ENCODE data around the gene DNAJC10. TPM values are rescaled to one million over a fixed set of nuclear protein-coding genes. Genes with fewer than 3 reads are reported as not detected.
A peak's percentile ranks its signal among the peaks of the same experiment; 100 is the strongest.
"Not testable (repeated sequence)": the region's sequence is repeated elsewhere in the genome, so short reads cannot be mapped to it uniquely, and the experiment has no call there.

Gene DNAJC10
- polyA plus RNA-seq, 1 experiment, result 22.6 TPM

DNA sequence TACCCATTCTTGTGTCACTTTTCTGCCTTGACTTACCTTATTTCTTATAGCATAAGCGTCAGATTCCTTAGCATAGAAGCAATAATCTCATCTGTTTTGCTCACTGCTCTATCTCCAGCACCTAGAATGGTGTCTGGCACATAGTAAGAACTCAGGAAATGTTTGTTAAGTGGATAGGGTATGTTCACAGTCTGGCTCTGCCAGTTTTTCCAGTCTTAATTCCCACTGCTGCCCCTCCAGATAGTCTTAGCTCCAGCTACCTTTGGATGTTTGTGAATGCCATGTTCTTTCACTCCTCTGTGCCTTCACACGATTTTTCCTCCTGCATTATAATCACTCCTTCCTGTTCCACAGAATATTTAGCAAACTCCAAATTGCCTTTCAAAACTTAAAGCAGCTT, 29.0 kb downstream of the DNAJC10 start:
- ChIA-PET POLR2A (no interaction called here), CTCF (no interaction called here)
- Histone ChIP-seq H3K36me3 (ENCODE audit: control insufficient read depth, insufficient read depth, low read length) (peaks cover 1% of the 10 kb centered on the region; the same call in 1 of the 2 replicates), H3K4me3 (ENCODE audit: low read depth, low read length) (no peak overlapping the region), H3K27me3 (ENCODE audit: control insufficient read depth, insufficient read depth, low read length) (no peaks in the 10 kb centered on the region)
- no peak for DNase-seq (ENCODE audit: low read depth)
- TF ChIP-seq, protein P1, sequence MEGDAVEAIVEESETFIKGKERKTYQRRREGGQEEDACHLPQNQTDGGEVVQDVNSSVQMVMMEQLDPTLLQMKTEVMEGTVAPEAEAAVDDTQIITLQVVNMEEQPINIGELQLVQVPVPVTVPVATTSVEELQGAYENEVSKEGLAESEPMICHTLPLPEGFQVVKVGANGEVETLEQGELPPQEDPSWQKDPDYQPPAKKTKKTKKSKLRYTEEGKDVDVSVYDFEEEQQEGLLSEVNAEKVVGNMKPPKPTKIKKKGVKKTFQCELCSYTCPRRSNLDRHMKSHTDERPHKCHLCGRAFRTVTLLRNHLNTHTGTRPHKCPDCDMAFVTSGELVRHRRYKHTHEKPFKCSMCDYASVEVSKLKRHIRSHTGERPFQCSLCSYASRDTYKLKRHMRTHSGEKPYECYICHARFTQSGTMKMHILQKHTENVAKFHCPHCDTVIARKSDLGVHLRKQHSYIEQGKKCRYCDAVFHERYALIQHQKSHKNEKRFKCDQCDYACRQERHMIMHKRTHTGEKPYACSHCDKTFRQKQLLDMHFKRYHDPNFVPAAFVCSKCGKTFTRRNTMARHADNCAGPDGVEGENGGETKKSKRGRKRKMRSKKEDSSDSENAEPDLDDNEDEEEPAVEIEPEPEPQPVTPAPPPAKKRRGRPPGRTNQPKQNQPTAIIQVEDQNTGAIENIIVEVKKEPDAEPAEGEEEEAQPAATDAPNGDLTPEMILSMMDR (IDR thresholded peaks at IDR 0.05; ENCODE audit: insufficient read depth, low read depth, low read length), result no peak

DNA sequence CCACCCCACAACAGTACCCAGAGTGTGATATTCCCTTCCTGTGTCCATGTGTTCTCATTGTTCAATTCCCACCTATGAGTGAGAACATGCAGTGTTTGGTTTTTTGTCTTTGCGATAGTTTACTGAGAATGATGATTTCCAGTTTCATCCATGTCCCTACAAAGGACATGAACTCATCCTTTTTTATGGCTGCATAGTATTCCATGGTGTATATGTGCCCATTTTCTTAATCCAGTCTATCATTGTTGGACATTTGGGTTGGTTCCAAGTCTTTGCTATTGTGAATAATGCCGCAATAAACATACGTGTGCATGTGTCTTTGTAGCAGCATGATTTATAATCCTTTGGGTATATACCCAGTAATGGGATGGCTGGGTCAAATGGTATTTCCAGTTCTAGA, 29.8 kb downstream of the DNAJC10 start:
- CTCF ChIA-PET; H3K36me3 ChIP-seq (ENCODE audit: control insufficient read depth, insufficient read depth, low read length); DNase-seq (ENCODE audit: low read depth); H3K27me3 ChIP-seq (ENCODE audit: control insufficient read depth, insufficient read depth, low read length); H3K4me3 ChIP-seq (ENCODE audit: low read depth, low read length); POLR2A ChIA-PET: not testable (repeated sequence)

DNA sequence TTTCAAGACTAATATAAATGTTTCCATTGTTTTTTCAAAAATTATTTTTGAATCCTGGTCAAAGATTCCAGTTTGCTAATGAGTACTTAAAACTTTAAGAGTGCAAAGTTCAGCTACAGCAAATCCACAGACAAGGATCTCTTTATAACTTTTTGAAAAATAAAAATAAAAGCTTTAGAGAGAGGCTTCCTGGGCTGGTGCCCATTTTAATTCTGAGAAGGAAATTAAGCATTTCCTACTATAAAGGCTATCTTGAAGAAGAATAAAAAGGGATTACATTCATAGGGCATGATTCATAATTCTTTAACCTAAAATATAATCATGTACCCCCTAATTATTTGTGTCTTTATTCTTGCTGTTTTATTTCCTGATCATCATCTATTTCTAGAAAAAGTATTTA, 38.2 kb downstream of the DNAJC10 start:
- CTCF ChIA-PET, result interaction anchor here (1.0 to 1.1 kb wide), 2 partner anchors 9 to 13 kb away, joined by 3 to 5 read pairs; no protein-coding TSS in a partner anchor
- POLR2A ChIA-PET, result no interaction called here
- TF ChIP-seq, protein P1 (IDR thresholded peaks at IDR 0.05; ENCODE audit: insufficient read depth, low read depth, low read length), result no peak
- H3K36me3 ChIP-seq (ENCODE audit: control insufficient read depth, insufficient read depth, low read length), result 0 out of 2 replicates have a peak, but pooled peaks cover 3% of the 10 kb centered on the region
- DNase-seq (ENCODE audit: low read depth), result no peak
- no peaks in the 10 kb centered on the region for H3K27me3 ChIP-seq (ENCODE audit: control insufficient read depth, insufficient read depth, low read length)
- H3K4me3 ChIP-seq (ENCODE audit: low read depth, low read length), result no peak overlapping the region

DNA sequence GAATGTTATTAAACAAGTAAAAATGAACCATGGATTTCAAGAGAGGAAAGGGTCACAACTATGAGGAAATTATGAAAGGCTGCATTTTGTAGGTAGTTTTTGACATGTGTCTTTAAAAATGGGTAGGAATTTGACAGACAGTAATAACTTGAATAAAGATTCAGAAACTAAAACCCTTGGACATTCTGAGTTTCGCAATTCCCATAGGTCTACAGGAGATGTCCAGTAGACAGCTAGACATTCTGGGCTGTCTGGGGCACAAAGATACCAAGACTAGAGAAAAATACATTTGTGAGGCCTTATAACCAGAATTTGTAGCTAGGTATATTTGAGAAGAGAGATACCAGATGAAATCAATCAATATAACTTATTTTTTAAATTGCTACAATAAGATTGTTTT, 42.3 kb downstream of the DNAJC10 start:
- ChIA-PET CTCF (no interaction called here), POLR2A (no interaction called here)
- DNase-seq (ENCODE audit: low read depth), result no peak
- Histone ChIP-seq H3K27me3 (ENCODE audit: control insufficient read depth, insufficient read depth, low read length) (no peaks in the 10 kb centered on the region), H3K4me3 (ENCODE audit: low read depth, low read length) (no peak overlapping the region), H3K36me3 (ENCODE audit: control insufficient read depth, insufficient read depth, low read length) (0 out of 2 replicates have a peak, but pooled peaks cover 3% of the 10 kb centered on the region)
- TF ChIP-seq, protein P1 (IDR thresholded peaks at IDR 0.05; ENCODE audit: insufficient read depth, low read depth, low read length), result no peak

DNA sequence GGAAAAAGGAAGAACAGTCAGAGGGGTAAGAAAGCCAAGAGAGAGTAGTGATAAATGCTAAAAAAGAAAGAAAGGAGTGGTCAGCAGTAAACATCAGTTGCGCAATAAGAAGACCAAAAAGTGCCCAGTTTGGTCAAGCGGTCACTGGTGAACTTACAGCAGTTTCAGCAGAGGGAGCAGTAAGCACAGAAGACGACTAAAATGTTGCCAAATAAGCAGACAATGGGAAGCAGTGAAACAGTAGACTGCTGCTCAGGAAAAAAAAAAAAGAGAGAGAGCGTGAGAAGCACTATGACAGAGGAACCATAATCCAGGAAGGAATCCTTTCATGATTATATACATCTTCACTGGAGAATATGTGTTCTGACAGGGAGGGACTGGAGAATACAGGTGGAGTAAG, 45.8 kb downstream of the DNAJC10 start:
- CTCF ChIA-PET, result interaction anchor here (2.0 kb wide), 1 partner anchor 218 kb away, joined by 11 read pairs; no protein-coding TSS in a partner anchor
- Histone ChIP-seq H3K27me3 (ENCODE audit: control insufficient read depth, insufficient read depth, low read length) (no peaks in the 10 kb centered on the region), H3K4me3 (ENCODE audit: low read depth, low read length) (no peak overlapping the region), H3K36me3 (ENCODE audit: control insufficient read depth, insufficient read depth, low read length) (peaks cover 4% of the 10 kb centered on the region; the same call in 1 of the 2 replicates)
- DNase-seq (ENCODE audit: low read depth), result no peak
- POLR2A ChIA-PET, result no interaction called here
- TF ChIP-seq, protein P1 (IDR thresholded peaks at IDR 0.05; ENCODE audit: insufficient read depth, low read depth, low read length), result no peak; the same call in 1 of the 2 replicates

DNA sequence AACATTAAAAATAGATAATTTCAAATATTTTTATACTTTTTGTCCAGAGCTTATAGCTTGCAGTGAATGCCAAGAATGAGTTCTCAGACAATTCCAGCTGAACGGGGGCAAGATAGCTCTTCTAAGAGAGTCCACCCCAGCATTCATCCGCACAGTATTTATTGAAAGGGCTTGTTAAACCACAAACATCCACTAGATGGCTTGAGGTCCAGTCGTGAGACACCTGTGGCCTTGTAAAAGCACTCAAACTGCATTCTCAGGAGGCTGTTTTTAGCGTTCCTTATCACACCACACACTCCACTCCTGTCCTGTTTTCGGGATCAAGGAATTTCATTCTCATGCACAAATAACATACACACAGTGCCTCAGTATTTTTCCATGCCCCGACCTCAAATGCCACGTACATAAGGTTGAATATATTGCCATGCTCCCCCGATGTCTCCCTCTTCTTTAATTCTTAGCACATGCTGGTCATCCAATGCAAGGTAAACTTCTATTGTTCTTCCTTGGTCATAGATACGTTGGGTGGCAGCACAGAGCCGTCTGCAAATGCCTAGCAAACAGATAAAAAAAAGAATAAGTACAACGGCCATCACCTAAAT, 47.4 kb downstream of the DNAJC10 start:
- Histone ChIP-seq H3K36me3 (ENCODE audit: control insufficient read depth, insufficient read depth, low read length) (peaks cover 2% of the 10 kb centered on the region; the same call in 1 of the 2 replicates), H3K27me3 (ENCODE audit: control insufficient read depth, insufficient read depth, low read length) (no peaks in the 10 kb centered on the region), H3K4me3 (ENCODE audit: low read depth, low read length) (no peak overlapping the region)
- no peak for DNase-seq (ENCODE audit: low read depth)
- TF ChIP-seq, protein P1 (IDR thresholded peaks at IDR 0.05; ENCODE audit: insufficient read depth, low read depth, low read length), result peak; percentile 69
- CTCF ChIA-PET, result interaction anchor here (0.6 to 2.0 kb wide), 7 partner anchors 9 to 234 kb away, joined by 3 to 11 read pairs (median 3); no protein-coding TSS in a partner anchor
- POLR2A ChIA-PET, result no interaction called here
